ENCODE measurements around the gene CUEDC2.

Gene CUEDC2

DNA sequence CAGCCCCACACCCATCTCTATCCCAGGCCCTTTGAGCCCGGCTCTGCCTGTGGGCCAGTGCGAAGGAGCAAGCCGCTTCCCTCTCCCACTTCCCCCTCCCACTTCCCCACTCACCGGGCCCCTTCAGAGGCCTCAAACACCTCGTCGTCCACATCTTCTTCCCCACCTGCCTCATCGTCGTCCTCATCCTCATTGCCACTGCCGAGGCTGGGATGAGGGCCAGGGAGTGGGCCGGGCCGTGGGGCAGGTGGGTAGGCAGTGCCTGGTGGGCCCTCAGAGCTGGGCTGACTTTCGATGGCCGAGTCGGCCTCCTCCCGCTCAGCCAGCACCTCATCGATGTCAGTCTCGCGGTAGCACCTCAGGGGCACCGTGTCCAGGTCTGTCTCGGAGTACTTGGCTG, 17.6 kb downstream of the CUEDC2 start:
- POLR2A ChIA-PET, result no interaction called here
- no peak for DNase-seq (ENCODE audit: low read depth, low spot score)
- CTCF ChIA-PET, result interaction anchor here (1.9 to 10.3 kb wide), 2 partner anchors 11 to 17 kb away, joined by 11 to 161 read pairs; partner anchors contain the start of gene NFKB2
- TF ChIP-seq, protein P1, sequence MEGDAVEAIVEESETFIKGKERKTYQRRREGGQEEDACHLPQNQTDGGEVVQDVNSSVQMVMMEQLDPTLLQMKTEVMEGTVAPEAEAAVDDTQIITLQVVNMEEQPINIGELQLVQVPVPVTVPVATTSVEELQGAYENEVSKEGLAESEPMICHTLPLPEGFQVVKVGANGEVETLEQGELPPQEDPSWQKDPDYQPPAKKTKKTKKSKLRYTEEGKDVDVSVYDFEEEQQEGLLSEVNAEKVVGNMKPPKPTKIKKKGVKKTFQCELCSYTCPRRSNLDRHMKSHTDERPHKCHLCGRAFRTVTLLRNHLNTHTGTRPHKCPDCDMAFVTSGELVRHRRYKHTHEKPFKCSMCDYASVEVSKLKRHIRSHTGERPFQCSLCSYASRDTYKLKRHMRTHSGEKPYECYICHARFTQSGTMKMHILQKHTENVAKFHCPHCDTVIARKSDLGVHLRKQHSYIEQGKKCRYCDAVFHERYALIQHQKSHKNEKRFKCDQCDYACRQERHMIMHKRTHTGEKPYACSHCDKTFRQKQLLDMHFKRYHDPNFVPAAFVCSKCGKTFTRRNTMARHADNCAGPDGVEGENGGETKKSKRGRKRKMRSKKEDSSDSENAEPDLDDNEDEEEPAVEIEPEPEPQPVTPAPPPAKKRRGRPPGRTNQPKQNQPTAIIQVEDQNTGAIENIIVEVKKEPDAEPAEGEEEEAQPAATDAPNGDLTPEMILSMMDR (IDR thresholded peaks at IDR 0.05; ENCODE audit: insufficient read depth, low read length, missing control alignments), result no peak
- no peak overlapping the region for H3K4me3 ChIP-seq (ENCODE audit: low read depth, low read length)

GRCh38 chr10:102413806-102414561, 18.4 kb downstream of the CUEDC2 start:
- no peak for DNase-seq (ENCODE audit: low read depth, low spot score)
- TF ChIP-seq, protein P1 (IDR thresholded peaks at IDR 0.05; ENCODE audit: insufficient read depth, low read length, missing control alignments), result no peak
- ChIA-PET CTCF (interaction anchor here (5.3 to 10.3 kb wide), 2 partner anchors 7 to 16 kb away, joined by 33 to 161 read pairs; partner anchors contain the start of genes FBXL15 and NFKB2), POLR2A (no interaction called here)
- H3K4me3 ChIP-seq (ENCODE audit: low read depth, low read length), result no peak overlapping the region

GRCh38 chr10:102413053-102413705, 19.2 kb downstream of the CUEDC2 start:
- POLR2A ChIA-PET, result no interaction called here
- H3K4me3 ChIP-seq (ENCODE audit: low read depth, low read length), result no peak overlapping the region
- CTCF ChIA-PET, result interaction anchor here (0.9 to 10.3 kb wide), 3 partner anchors 8 to 16 kb away, joined by 3 to 161 read pairs (median 33); partner anchors contain the start of genes FBXL15 and NFKB2
- no peak for DNase-seq (ENCODE audit: low read depth, low spot score)
- TF ChIP-seq, protein P1 (IDR thresholded peaks at IDR 0.05; ENCODE audit: insufficient read depth, low read length, missing control alignments), result no peak

GRCh38 chr10:102412293-102412692, 20.1 kb downstream of the CUEDC2 start:
- ChIA-PET POLR2A (no interaction called here), CTCF (interaction anchor here (0.9 to 10.3 kb wide), 5 partner anchors 9 to 243 kb away, joined by 3 to 161 read pairs (median 3); partner anchors contain the start of genes FBXL15 and NFKB2)
- DNase-seq (ENCODE audit: low read depth, low spot score), result no peak
- no peak overlapping the region for H3K4me3 ChIP-seq (ENCODE audit: low read depth, low read length)
- TF ChIP-seq, protein P1 (IDR thresholded peaks at IDR 0.05; ENCODE audit: insufficient read depth, low read length, missing control alignments), result no peak

DNA sequence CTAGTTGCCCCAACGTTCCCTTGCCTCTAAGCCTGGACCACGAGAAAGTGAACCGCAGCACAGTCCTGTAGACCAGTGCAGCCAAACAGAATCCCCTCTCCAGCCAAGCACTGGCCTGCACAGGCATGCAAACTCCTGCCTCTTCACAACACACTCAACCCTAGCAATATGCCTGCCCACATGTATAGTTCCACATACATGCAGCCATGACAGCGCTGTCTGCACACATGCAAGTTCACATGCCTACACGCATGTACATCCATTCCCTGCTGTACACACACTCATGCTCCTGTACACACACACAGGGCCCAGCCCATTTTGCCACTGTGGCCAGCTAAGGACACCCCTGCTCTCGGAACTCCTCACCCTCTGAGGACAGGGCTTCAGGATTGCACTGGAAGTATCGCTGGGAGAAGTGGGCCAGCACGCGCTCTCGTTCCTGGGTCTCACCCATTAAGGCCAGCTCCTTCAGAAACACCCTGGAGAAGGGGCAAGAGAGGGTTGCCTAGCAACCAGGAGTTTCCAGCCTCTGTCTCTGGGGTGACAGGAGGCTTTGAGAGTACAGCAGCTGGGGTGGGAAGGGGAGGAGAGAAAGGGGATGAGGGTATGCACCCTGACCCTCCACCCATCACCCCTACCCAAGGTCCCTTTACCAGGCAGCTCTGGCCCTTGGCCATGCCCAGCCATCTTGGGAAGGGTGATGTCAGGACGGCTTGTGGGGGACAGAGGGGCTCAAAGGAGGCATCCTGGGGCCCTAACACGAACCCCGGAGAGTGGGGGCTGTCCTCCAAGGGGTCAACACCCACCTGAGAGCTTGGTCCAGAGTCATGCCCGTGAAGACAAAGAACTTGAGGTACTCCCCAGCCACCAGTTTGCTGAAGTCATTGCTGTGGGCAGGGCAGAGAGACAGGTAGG, 20.8 kb downstream of the CUEDC2 start:
- TF ChIP-seq, protein P1 (IDR thresholded peaks at IDR 0.05; ENCODE audit: insufficient read depth, low read length, missing control alignments), result no peak
- ChIA-PET POLR2A (no interaction called here), CTCF (interaction anchor here (0.7 to 10.3 kb wide), 7 partner anchors 8 to 242 kb away, joined by 3 to 161 read pairs (median 3); partner anchors contain the start of genes FBXL15 and NFKB2)
- no peak overlapping the region for H3K4me3 ChIP-seq (ENCODE audit: low read depth, low read length)
- DNase-seq (ENCODE audit: low read depth, low spot score), result no peak
